ENCODE results near the gene SMCR8.

GRCh38 chr17:18353541-18353940, 38.4 kb downstream of the SMCR8 start:
- no peak for TF ChIP-seq TAF1 (conservative IDR thresholded peaks at IDR 0.05)
- no peak for TF ChIP-seq MAX (IDR thresholded peaks at IDR 0.05)

Measured in liver (tissue), 2 donors.